Pulmonary artery endothelial cell (primary cell): ENCODE measurements around the gene FBXO40. TPM values are rescaled to one million over a fixed set of nuclear protein-coding genes. Genes with fewer than 3 reads are reported as not detected.

Experiments
- DNase-seq: peaks from one replicate; pipeline ENCODE4 v3.0.0-alpha.2; 2011; ENCODE audit warnings: low read depth, low spot score
- total RNA-seq: library from RNA; depleted of rRNA; stranded (reverse); fragments of >200 nt; gene quantifications from 2 replicates; pipeline ENCODE4 v1.2.3, GENCODE V29; 2014

FBXO40 gene
- total RNA-seq, 1 donor from 2014 or later = under 0.01 TPM

DNA sequence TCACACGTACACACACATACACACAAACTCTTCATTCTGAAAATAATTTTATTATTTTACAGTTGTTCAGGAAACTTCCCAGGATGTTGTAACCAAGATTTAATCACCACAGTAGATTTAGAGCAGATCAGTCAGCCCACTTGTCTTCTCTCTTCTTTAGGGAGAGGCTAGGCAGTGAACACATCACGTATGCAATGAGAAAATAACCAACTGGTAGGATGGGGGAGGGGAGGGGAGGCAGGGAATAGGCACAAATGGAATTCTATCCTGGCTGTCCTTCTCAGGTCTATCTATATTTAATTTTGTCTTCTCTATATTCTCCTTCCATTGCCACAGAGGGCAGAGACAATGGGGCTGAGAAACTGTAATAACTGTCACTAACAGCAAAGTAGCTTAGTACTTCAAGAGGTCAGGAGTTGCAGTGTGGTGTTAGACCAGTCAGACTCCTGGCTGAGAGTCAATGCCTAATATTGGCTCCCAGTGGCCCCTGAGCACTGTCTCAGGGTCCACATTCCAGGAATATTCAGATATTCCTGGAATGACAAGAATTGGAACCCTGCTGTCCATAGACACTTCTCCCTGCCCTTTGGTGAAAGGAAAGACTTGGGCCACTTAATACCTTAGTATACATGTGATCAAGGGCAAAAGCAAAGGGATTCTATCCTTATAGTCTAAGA, 70.1 kb downstream of the FBXO40 start:
- no peak for DNase-seq

DNA sequence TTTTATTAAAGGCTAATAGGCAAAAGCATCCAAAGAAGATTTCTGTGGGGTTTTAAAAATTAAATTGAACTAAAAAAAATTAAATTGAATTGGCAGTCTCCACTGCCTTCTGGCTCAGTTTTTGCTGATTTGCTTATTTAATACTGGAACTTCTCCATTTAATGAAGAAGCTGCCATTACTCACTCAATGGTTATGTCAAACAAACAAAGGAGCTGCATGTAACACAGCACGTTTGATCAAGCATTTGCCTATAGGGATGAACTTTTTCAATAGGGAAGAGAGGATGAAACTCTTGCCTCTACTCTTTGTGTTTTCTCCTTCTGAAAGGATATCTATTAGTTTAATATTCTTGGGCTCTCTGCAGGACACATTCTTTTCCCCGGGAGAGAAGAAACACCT, 72.3 kb downstream of the FBXO40 start:
- no peak for DNase-seq

DNA sequence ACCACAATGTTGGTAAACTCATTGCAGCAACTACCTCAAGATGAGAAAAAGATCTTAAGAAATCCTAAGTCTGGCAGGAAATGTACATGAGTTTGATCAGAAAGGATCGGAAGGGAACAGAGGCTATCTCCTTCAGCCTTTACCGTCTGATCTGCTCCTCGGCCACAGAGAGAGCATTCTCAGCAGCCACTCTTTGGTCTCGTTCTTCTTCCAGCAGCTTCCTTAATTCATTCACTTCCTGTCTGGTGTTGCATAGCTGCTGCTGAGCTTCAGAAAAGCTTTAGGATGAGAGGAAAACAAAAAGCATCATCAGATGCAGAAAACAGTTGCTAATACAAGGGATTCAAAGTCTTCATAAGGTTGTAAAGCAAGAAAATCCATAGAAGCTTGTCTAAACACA, 74.2 kb downstream of the FBXO40 start:
- no peak for DNase-seq

DNA sequence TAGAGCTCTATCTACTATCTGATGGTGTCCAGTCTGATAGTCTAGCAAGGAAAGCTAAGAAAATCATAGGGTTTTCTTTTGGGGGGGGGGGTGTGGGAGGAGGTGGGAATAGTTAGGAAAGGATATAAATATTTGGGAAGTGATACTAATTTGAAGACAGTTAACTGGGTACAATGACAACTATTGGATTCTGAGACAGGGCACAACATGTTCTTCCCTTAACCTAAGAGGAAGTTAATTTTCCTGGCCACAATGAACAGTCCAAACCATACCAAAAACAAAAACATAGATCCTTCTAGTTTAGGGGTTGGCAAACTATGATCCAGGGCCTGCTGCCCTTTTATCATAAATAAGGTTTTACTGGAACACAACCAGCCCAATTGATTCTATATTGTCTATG, 77.5 kb downstream of the FBXO40 start:
- no peak for DNase-seq

DNA sequence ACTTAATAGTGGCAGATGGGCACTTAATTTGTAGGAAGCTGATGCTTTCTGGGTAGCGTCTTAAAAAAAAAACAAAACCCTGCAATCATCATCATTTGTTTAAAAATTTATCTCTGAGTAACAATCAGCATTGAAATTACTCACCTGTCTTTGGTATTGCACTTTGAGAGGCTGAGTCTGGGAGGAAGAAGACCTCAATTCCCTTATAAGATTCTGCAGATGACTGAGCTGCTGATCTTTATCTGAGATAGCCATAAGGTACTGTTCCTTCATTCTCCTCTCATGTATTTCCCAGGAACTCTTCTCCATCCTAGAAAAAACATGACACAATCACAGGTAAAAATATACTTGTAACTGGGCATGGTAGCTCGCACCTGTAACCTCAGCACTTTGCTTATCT, 84.0 kb downstream of the FBXO40 start:
- DNase-seq = no peak

Other genes starting within 250 kb of the FBXO40 start
- 5.9 and 12.5 TPM in 2 replicates for gene POLQ, start 47.4 kb upstream of the FBXO40 start, total RNA-seq
- gene ARGFX, start 25.4 kb upstream of the FBXO40 start, total RNA-seq = not detected in 2 replicates
- 48.7 and 66.3 TPM in 2 replicates for gene HCLS1, start 67.5 kb downstream of the FBXO40 start, total RNA-seq
- gene GOLGB1, start 156.4 kb downstream of the FBXO40 start, total RNA-seq = 39.3 and 41.0 TPM in 2 replicates
- 11.8 and 14.6 TPM in 2 replicates for gene IQCB1, start 241.7 kb downstream of the FBXO40 start, total RNA-seq
- 1.4 and 3.5 TPM in 2 replicates for gene EAF2, start 241.8 kb downstream of the FBXO40 start, total RNA-seq